RWPE1 (cell line): Measurements from ENCODE around the gene MAP4K4.
A peak's percentile ranks its signal among the peaks of the same experiment; 100 is the strongest.

Experiments
- CTCF ChIA-PET: fragments of 350-600 bp; sonication (Branson Sonifier 250); formaldehyde crosslinking; extraction: SDS; loops from one replicate; lab custom pipeline; 2021; lab: Yijun Ruan, JAX
- POLR2A ChIA-PET: fragments of 400-600 bp; formaldehyde crosslinking; extraction: SDS; loops from one replicate; lab custom pipeline; 2020; ENCODE audit warnings: antibody characterized with exemption; ENCODE audit not compliant: low non-redundant PET; lab: Yijun Ruan, JAX
- DNase-seq: peaks from one replicate; pipeline ENCODE4 v3.0.0; 2012; ENCODE audit warnings: low spot score
- H3K27ac ChIP-seq: fragments of 450-650 bp; 2 replicates; pipeline ENCODE4 v1.5.1; 2017
- CTCF ChIP-seq: fragments of 450-650 bp; conservative IDR thresholded peaks from 2 replicates; pipeline ENCODE4 v1.5.1; 2017; ENCODE audit warnings: low read depth, mild to moderate bottlenecking

The MAP4K4 gene

GRCh38 chr2:101696272-101697123, 1.0 kb upstream of the MAP4K4 start:
- DNase-seq = no peak
- TF ChIP-seq CTCF = no peak
- peak overlapping the region; percentile 90 for H3K27ac ChIP-seq

GRCh38 chr2:101698014-101698843, 722 bp downstream of the MAP4K4 start:
- ChIA-PET CTCF (interaction anchor here (0.6 to 1.5 kb wide), 5 partner anchors 23 to 289 kb away, joined by 4 to 6 read pairs (median 5); no protein-coding TSS in a partner anchor), POLR2A (no interaction called here)
- peak; percentile 32 for DNase-seq
- no peak for TF ChIP-seq CTCF
- peak overlapping the region; percentile 90 for H3K27ac ChIP-seq

More at GRCh38 chr2:101696272-101697123, 1.0 kb upstream of the MAP4K4 start:
- ChIA-PET POLR2A (no interaction called here), CTCF (interaction anchor here (1.0 to 1.3 kb wide), 2 partner anchors 127 to 278 kb away, joined by 5 read pairs; no protein-coding TSS in a partner anchor)

- ChIA-PET POLR2A (interaction anchor here (0.8 kb wide), 1 partner anchor 74 kb away, joined by 3 read pairs; no protein-coding TSS in a partner anchor), CTCF (interaction anchor here (0.6 to 1.5 kb wide), 4 partner anchors 119 to 290 kb away, joined by 4 to 5 read pairs (median 4); no protein-coding TSS in a partner anchor)
- peak; percentile 34 for DNase-seq
- TF ChIP-seq CTCF = no peak
- no peak overlapping the region for H3K27ac ChIP-seq
These were observed 1.6 kb downstream of the MAP4K4 start for GRCh38 chr2:101698844-101699754.

- TF ChIP-seq CTCF = no peak
- ChIA-PET POLR2A (interaction anchor here (0.8 kb wide), 1 partner anchor 75 kb away, joined by 3 read pairs; no protein-coding TSS in a partner anchor), CTCF (interaction anchor here (0.5 to 1.1 kb wide), 6 partner anchors 42 to 389 kb away, joined by 3 to 5 read pairs (median 4); no protein-coding TSS in a partner anchor)
- peak; percentile 14 for DNase-seq
- no peak overlapping the region for H3K27ac ChIP-seq
These were observed 2.4 kb downstream of the MAP4K4 start for GRCh38 chr2:101699755-101700461.

- POLR2A ChIA-PET = no interaction called here
- TF ChIP-seq CTCF = no peak
- peak; percentile 67 for DNase-seq
- CTCF ChIA-PET = interaction anchor here (0.6 to 1.1 kb wide), 4 partner anchors 36 to 184 kb away, joined by 4 to 5 read pairs (median 4); no protein-coding TSS in a partner anchor
- peak overlapping the region; percentile 71 for H3K27ac ChIP-seq
These were observed 6.5 kb downstream of the MAP4K4 start for GRCh38 chr2:101704046-101704466.
